Adipose tissue (tissue), 3 donors: ENCODE data around the gene ISLR2. TPM values are rescaled to one million over a fixed set of nuclear protein-coding genes. Genes with fewer than 3 reads are reported as not detected.

Source experiments
- H3K27ac ChIP-seq: one replicate; pipeline ENCODE4 v1.5.1; 2013; ENCODE audit warnings: low read depth, low read length
- WGBS, 3 donors: extraction: QIAGEN DNeasy Blood & Tissue Kit; methylation state at CpG; one replicate each; pipeline ENCODE4 v1.1.7; 2013; 5-methylcytosine and 5-hydroxymethylcytosine counted together
- polyA plus RNA-seq, 3 donors: library from polyadenylated mRNA; stranded (reverse); fragments of 200-250 nt; gene quantifications; one replicate each; pipeline ENCODE4 v1.2.3, GENCODE V29; 2013
- donor health status: healthy with polysubstance abuse.
- donor health status: Bipolar disorder and iron deficiency.
- donor health status: healthy.

Gene ISLR2
- polyA plus RNA-seq, 3 donors, result 0.26 to 1.1 (median 1.0) TPM

- no peak within 1 kb of the TSS for H3K27ac ChIP-seq
- 37 to 63% (median 42%) methylated on average over 19 to 20 of the region's 20 CpGs for WGBS, 3 donors
Measured at GRCh38 chr15:74173380-74174218, 43.2 kb downstream of the ISLR2 start, which contains the start of gene ISLR. Gene ISLR (plus strand): TSS chr15:74173710. CDS start chr15:74174859, 1,149 bp downstream.

- no peak overlapping the region for H3K27ac ChIP-seq
- 56 to 65% (median 63%) methylated on average over 17 to 20 of the region's 20 CpGs for WGBS, 3 donors
Measured at GRCh38 chr15:74174219-74174957, 44.0 kb downstream of the ISLR2 start.

GRCh38 chr15:74174958-74175253 lies 44.5 kb downstream of the ISLR2 start:
- WGBS, 3 donors, result 69 to 79% (median 72%) methylated on average over 14 of the region's 14 CpGs
- no peak overlapping the region for H3K27ac ChIP-seq

GRCh38 chr15:74175271-74176191 lies 45.1 kb downstream of the ISLR2 start:
- H3K27ac ChIP-seq, result no peak overlapping the region

GRCh38 chr15:74176262-74177214 lies 46.2 kb downstream of the ISLR2 start:
- H3K27ac ChIP-seq, result no peak overlapping the region
- 58 to 78% (median 75%) methylated on average over 10 of the region's 10 CpGs for WGBS, 3 donors

More at GRCh38 chr15:74175271-74176191, 45.1 kb downstream of the ISLR2 start:
- 84 to 85% (median 84%) methylated on average over 45 of the region's 45 CpGs for WGBS, 3 donors

- WGBS, 3 donors, result 72 to 85% (median 83%) methylated on average over 7 of the region's 7 CpGs
- H3K27ac ChIP-seq, result no peak overlapping the region
Measured at GRCh38 chr15:74178326-74179100, 48.1 kb downstream of the ISLR2 start.

- peak overlapping the region; percentile 40 for H3K27ac ChIP-seq
- WGBS, 3 donors, result 42 to 55% (median 44%) methylated on average over 13 of the region's 13 CpGs
Measured at GRCh38 chr15:74179101-74179841, 48.9 kb downstream of the ISLR2 start.

- no peak overlapping the region for H3K27ac ChIP-seq
- WGBS, 3 donors, result 49 to 75% (median 51%) methylated on average over 17 of the region's 17 CpGs
Measured at GRCh38 chr15:74179983-74180880, 49.8 kb downstream of the ISLR2 start.

GRCh38 chr15:74180881-74181602 lies 50.7 kb downstream of the ISLR2 start:
- 79 to 86% (median 82%) methylated on average over 21 of the region's 21 CpGs for WGBS, 3 donors
- no peak overlapping the region for H3K27ac ChIP-seq

- WGBS, 3 donors, result 89 to 93% (median 91%) methylated on average over 8 of the region's 8 CpGs
Measured at GRCh38 chr15:74182131-74182530, 51.7 kb downstream of the ISLR2 start.

GRCh38 chr15:74184582-74185091 lies 54.3 kb downstream of the ISLR2 start:
- 81 to 83% (median 81%) methylated on average over 12 of the region's 12 CpGs for WGBS, 3 donors
- no peak overlapping the region for H3K27ac ChIP-seq

More at GRCh38 chr15:74182131-74182530, 51.7 kb downstream of the ISLR2 start:
- H3K27ac ChIP-seq, result no peak overlapping the region

GRCh38 chr15:74185710-74186348 lies 55.4 kb downstream of the ISLR2 start:
- WGBS, 3 donors, result 50 to 80% (median 78%) methylated on average over 8 of the region's 8 CpGs
- H3K27ac ChIP-seq, result no peak overlapping the region
